Measurements from ENCODE around the gene MUC6.

DNA sequence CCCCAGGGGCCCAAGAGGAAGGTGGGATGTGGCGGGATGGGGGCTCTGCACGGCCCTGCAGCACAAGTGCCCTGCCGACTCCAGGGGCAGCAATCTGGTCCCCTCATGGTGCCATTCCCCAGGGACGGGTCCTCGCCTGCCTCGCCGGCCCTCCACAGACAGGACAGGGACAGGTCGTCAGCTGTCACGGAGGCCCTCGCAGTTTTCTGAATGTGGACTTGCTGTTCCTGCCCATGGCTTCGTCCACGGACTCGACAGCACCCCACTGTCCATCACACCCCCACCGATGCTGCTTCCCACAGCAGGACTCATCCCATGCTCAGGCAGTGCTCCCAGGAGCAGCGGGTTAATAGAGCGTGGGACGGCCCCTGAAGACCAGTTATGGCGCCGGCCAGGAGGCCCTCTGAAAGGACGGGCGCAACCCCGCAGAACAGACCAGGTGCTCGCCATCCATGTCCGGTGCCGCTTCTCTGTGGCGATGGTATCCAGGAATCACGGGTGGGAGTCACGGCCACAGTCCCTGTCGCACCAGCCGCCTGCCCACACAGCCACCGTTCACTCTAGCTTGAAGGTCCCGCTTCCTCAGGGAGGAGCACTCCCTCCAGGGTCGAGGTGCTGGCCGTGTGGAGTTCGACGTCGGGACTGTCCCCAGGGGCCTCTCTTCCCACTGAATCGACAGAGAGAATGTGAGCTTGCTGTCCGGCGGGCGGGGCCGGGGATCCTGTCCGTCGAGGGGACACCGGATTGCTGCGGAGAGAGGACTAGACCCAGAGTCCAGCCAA lies 19.7 kb upstream of the MUC6 start:
- TF ChIP-seq EP300 (IDR thresholded peaks at IDR 0.05; ENCODE audit: borderline replicate concordance in 1 of 2, low read depth in 2 of 2, low read length in 2 of 2) (no peak), SIX5 (IDR thresholded peaks at IDR 0.05; ENCODE audit: low read depth, low read length) (no peak), SIN3A (conservative IDR thresholded peaks at IDR 0.05 in 1 of 2, IDR thresholded peaks at IDR 0.05 in 1 of 2; ENCODE audit: low read depth in 1 of 2, low read length in 2 of 2) (no peak), RAD21 (IDR thresholded peaks at IDR 0.05 in 1 of 2, conservative IDR thresholded peaks at IDR 0.05 in 1 of 2; ENCODE audit: low read depth in 2 of 2, low read length in 2 of 2) (no peak), BACH1 (IDR thresholded peaks at IDR 0.05; ENCODE audit: low read length) (no peak), RXRA (IDR thresholded peaks at IDR 0.05; ENCODE audit: insufficient read depth, low read depth, low read length) (no peak), CTCF (IDR thresholded peaks at IDR 0.05; ENCODE audit: control extremely low read depth in 1 of 3, insufficient read depth in 1 of 3, low read depth in 1 of 3, low read length in 3 of 3) (no peak), TAF1 (IDR thresholded peaks at IDR 0.05; ENCODE audit: low read depth, low read length) (no peak), FOSL1 (IDR thresholded peaks at IDR 0.05; ENCODE audit: insufficient read depth, low read depth, low read length) (no peak), CEBPB (IDR thresholded peaks at IDR 0.05; ENCODE audit: low read depth, low read length) (no peak), POLR2A (IDR thresholded peaks at IDR 0.05; ENCODE audit: control extremely low read depth in 1 of 2, low read depth in 2 of 2, low read length in 2 of 2) (no peak), SAP30 (IDR thresholded peaks at IDR 0.05; ENCODE audit: insufficient read depth, insufficient replicate concordance, low read length) (no peak), ZNF274 (IDR thresholded peaks at IDR 0.05; ENCODE audit: borderline replicate concordance, extremely low read depth, low read length) (no peak)

Data from H1 (cell line).